ENCODE results near the gene DCTN5. TPM values are rescaled to one million over a fixed set of nuclear protein-coding genes. Genes with fewer than 3 reads are reported as not detected.
"Not testable (repeated sequence)": the region's sequence is repeated elsewhere in the genome, so short reads cannot be mapped to it uniquely, and the experiment has no call there.

Gene DCTN5
- total and polyA plus RNA-seq, 4 donors: 9.0 to 44.7 (median 29.1) TPM

DNA sequence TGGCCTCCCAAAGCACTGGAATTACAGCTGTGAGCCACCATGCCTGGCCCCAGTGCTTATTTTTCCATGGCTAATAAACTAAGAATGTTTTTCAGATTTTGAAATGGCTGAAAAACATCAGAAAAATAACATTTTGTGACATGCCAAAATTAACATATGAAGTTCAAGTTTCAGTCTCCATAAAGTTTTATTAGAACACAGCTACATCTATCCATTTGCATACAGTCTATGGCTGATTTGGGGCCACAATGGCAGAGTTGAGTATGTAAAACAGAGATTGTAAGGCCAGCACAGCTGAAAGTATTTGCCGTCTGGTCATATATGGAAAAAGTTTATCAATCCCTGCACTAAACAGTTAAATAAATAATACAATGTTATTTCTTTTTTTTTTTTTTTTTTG lies 31.3 kb upstream of the DCTN5 start:
- Histone ChIP-seq H3K36me3 (ENCODE audit: control insufficient read depth in 1 of 2, insufficient read depth in 2 of 2, low read length in 1 of 2) (no peaks in the 10 kb centered on the region), H3K4me3 (ENCODE audit: low read length in 2 of 2) (no peak overlapping the region), H3K4me1 (ENCODE audit: control insufficient read depth in 1 of 2, insufficient read depth in 2 of 2, low read length in 2 of 2) (no peaks in the 10 kb centered on the region), H3K9me3 (ENCODE audit: control insufficient read depth, low read length) (no peaks in the 10 kb centered on the region), H3K27me3 (ENCODE audit: control insufficient read depth in 1 of 2, insufficient read depth in 2 of 2, low read length in 1 of 2) (no peaks in the 10 kb centered on the region), H3K27ac (ENCODE audit: low read depth in 1 of 2, low read length in 2 of 2) (no peak overlapping the region)
- ATAC-seq (ENCODE audit: low FRiP score) (no peak), DNase-seq (no peak)
- intact Hi-C loops (cut with DNase I): no loop called here
- 95 to 100% methylated on average over 1 of the region's 1 CpG for WGBS, 2 donors

DNA sequence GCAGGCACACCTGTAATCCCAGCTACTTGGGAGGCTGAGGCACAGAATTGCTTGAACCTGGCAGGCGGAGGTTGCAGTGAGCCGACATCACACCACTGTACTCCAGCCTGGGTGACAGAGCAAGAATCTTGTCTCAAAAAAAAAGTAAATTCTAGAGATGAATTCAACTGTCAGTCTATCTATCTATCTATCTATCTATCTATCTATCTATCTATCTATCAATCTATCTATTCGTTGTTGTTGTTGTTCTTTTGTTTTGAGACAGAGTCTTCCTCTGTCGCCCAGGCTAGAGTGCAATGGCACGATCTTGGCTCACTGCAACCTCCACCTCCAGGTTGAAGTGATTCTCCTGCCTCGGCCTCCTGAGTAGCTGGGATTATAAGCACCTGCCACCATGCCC lies 30.4 kb upstream of the DCTN5 start:
- H3K4me3 ChIP-seq (ENCODE audit: low read length in 2 of 2); H3K9me3 ChIP-seq (ENCODE audit: control insufficient read depth, low read length); ATAC-seq (ENCODE audit: low FRiP score); H3K27me3 ChIP-seq (ENCODE audit: control insufficient read depth in 1 of 2, insufficient read depth in 2 of 2, low read length in 1 of 2); intact Hi-C loops (cut with DNase I); H3K36me3 ChIP-seq (ENCODE audit: control insufficient read depth in 1 of 2, insufficient read depth in 2 of 2, low read length in 1 of 2); H3K4me1 ChIP-seq (ENCODE audit: control insufficient read depth in 1 of 2, insufficient read depth in 2 of 2, low read length in 2 of 2); DNase-seq; H3K27ac ChIP-seq (ENCODE audit: low read depth in 1 of 2, low read length in 2 of 2): not testable (repeated sequence)
- 97 to 98% methylated on average over 6 of the region's 6 CpGs for WGBS, 2 donors

DNA sequence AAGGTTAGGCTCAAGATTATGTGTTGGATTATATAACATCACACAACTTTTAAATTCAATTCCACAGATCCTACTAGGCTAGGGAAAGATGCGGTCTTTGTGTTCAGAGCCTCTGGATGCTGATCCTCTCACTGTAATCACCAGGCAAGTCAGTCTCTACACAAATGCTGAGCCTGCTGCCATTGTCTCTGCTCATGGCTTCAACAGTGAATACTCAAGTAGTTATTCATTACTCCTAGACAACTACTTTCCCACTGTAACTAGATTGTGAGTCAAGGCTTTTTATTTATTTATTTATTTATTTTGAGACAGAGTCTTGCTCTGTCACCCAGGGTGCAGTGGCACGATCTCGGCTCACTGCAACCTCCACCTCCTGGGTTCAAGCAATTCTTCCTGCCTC lies 29.3 kb upstream of the DCTN5 start:
- Histone ChIP-seq H3K36me3 (ENCODE audit: control insufficient read depth in 1 of 2, insufficient read depth in 2 of 2, low read length in 1 of 2) (no peaks in the 10 kb centered on the region), H3K4me3 (ENCODE audit: low read length in 2 of 2) (no peak overlapping the region), H3K9me3 (ENCODE audit: control insufficient read depth, low read length) (no peaks in the 10 kb centered on the region), H3K27ac (ENCODE audit: low read depth in 1 of 2, low read length in 2 of 2) (no peak overlapping the region), H3K27me3 (ENCODE audit: control insufficient read depth in 1 of 2, insufficient read depth in 2 of 2, low read length in 1 of 2) (no peaks in the 10 kb centered on the region), H3K4me1 (ENCODE audit: control insufficient read depth in 1 of 2, insufficient read depth in 2 of 2, low read length in 2 of 2) (no peaks in the 10 kb centered on the region)
- no peak for ATAC-seq (ENCODE audit: low FRiP score)
- intact Hi-C loops (cut with DNase I): no loop called here
- 98 to 99% methylated on average over 3 of the region's 3 CpGs for WGBS, 2 donors
- DNase-seq: no peak

GRCh38 chr16:23615805-23616204 lies 25.5 kb upstream of the DCTN5 start:
- no peak for ATAC-seq (ENCODE audit: low FRiP score)

DNA sequence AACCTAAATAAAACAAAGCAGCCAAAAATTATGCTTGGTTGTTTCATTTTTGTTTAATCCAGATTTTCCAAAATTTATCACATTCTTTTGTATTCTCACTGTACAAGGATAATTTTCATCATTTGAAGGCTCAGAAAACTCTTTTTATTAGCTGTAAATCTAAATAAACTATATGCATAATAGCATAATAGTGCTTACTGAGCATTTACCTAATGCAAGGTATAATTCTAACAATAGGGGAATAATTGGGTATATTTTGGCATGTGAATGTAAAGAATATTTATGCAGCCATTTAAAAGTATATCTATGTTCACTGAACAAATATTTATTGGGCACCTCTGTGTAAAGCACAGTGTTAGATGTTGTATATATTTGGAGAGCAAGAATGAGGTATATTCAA lies 17.2 kb upstream of the DCTN5 start:
- intact Hi-C loops (cut with DNase I): no loop called here
- Histone ChIP-seq H3K27me3 (ENCODE audit: control insufficient read depth in 1 of 2, insufficient read depth in 2 of 2, low read length in 1 of 2) (no peaks in the 10 kb centered on the region), H3K4me1 (ENCODE audit: control insufficient read depth in 1 of 2, insufficient read depth in 2 of 2, low read length in 2 of 2) (no peaks in the 10 kb centered on the region), H3K27ac (ENCODE audit: low read depth in 1 of 2, low read length in 2 of 2) (no peak overlapping the region), H3K4me3 (ENCODE audit: low read length in 2 of 2) (no peak overlapping the region), H3K36me3 (ENCODE audit: control insufficient read depth in 1 of 2, insufficient read depth in 2 of 2, low read length in 1 of 2) (peaks cover 2 to 6% of the 10 kb centered on the region in 2 donors), H3K9me3 (ENCODE audit: control insufficient read depth, low read length) (no peaks in the 10 kb centered on the region)
- ATAC-seq (ENCODE audit: low FRiP score): no peak
- no peak for DNase-seq

More at GRCh38 chr16:23615805-23616204, 25.5 kb upstream of the DCTN5 start:
- WGBS, 2 donors: 95 to 96% methylated on average over 9 of the region's 9 CpGs
- Histone ChIP-seq H3K4me1 (ENCODE audit: control insufficient read depth in 1 of 2, insufficient read depth in 2 of 2, low read length in 2 of 2) (no peaks in the 10 kb centered on the region), H3K4me3 (ENCODE audit: low read length in 2 of 2) (no peak overlapping the region), H3K9me3 (ENCODE audit: control insufficient read depth, low read length) (no peaks in the 10 kb centered on the region), H3K27ac (ENCODE audit: low read depth in 1 of 2, low read length in 2 of 2) (no peak overlapping the region), H3K36me3 (ENCODE audit: control insufficient read depth in 1 of 2, insufficient read depth in 2 of 2, low read length in 1 of 2) (peaks cover 2% of the 10 kb centered on the region in 2 donors), H3K27me3 (ENCODE audit: control insufficient read depth in 1 of 2, insufficient read depth in 2 of 2, low read length in 1 of 2) (no peaks in the 10 kb centered on the region)
- intact Hi-C loops (cut with DNase I): no loop called here
- DNase-seq: no peak

GRCh38 chr16:23629516-23629915 lies 11.8 kb upstream of the DCTN5 start:
- Histone ChIP-seq H3K27me3 (ENCODE audit: control insufficient read depth in 1 of 2, insufficient read depth in 2 of 2, low read length in 1 of 2) (no peaks in the 10 kb centered on the region), H3K9me3 (ENCODE audit: control insufficient read depth, low read length) (no peaks in the 10 kb centered on the region), H3K4me1 (ENCODE audit: control insufficient read depth in 1 of 2, insufficient read depth in 2 of 2, low read length in 2 of 2) (no peaks in the 10 kb centered on the region), H3K36me3 (ENCODE audit: control insufficient read depth in 1 of 2, insufficient read depth in 2 of 2, low read length in 1 of 2) (peaks cover 0 to 2% of the 10 kb centered on the region in 2 donors), H3K4me3 (ENCODE audit: low read length in 2 of 2) (no peak overlapping the region), H3K27ac (ENCODE audit: low read depth in 1 of 2, low read length in 2 of 2) (no peak overlapping the region)
- DNase-seq (no peak), ATAC-seq (ENCODE audit: low FRiP score) (no peak)
- intact Hi-C loops (cut with DNase I): no loop called here
- 91 to 94% methylated on average over 8 of the region's 8 CpGs for WGBS, 2 donors

DNA sequence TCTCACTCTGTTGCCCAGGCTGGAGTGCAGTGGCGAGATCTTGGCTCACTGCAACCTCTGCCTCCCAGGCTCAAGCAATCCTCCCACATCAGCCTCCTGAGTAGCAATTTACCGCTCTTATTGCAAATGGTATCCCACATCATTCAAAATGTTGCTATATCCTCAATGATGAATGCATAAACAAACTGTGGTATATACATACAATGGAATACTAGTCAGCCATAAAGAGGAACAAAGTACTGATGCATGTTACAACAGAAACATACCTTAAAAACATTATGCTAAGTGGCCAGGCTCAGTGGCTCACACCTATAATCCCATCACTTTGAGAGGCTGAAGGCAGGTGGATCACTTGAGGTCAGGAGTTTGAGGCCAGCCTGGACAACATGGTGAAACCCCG lies 9.4 kb upstream of the DCTN5 start:
- H3K27me3 ChIP-seq (ENCODE audit: control insufficient read depth in 1 of 2, insufficient read depth in 2 of 2, low read length in 1 of 2); DNase-seq; intact Hi-C loops (cut with DNase I); ATAC-seq (ENCODE audit: low FRiP score); H3K4me1 ChIP-seq (ENCODE audit: control insufficient read depth in 1 of 2, insufficient read depth in 2 of 2, low read length in 2 of 2); H3K9me3 ChIP-seq (ENCODE audit: control insufficient read depth, low read length); H3K4me3 ChIP-seq (ENCODE audit: low read length in 2 of 2); H3K27ac ChIP-seq (ENCODE audit: low read depth in 1 of 2, low read length in 2 of 2); H3K36me3 ChIP-seq (ENCODE audit: control insufficient read depth in 1 of 2, insufficient read depth in 2 of 2, low read length in 1 of 2): not testable (repeated sequence)
- WGBS, 2 donors: 99% methylated on average over 3 of the region's 3 CpGs

DNA sequence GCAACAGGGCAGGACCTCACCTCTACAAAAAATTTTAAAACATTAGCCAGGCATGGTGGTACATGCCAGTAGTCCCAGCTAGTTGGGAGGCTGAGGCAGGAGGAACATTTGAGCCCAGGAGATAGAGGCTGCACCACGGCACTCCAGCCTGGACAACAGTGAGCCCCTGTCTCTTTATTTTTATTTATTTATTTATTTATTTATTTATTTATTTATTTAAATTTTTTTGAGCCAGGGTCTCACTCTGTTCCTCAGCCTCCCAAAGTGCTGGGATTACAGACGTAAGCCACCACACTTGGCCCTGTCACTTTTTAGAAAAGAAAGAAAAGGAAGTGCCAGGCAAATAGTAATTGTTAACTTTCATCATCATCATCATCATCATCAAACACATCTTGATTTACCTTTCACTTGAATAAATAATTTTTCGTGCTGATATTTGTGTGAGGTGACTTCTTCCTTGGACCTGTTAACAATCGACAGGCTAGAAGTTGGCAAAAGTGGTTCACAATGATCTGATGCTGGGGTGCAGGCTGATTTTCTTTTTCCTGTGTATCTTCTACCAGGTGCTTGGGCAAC lies 6.7 kb upstream of the DCTN5 start:
- WGBS, 2 donors: 94 to 95% methylated on average over 4 of the region's 4 CpGs
- Histone ChIP-seq H3K4me1 (ENCODE audit: control insufficient read depth in 1 of 2, insufficient read depth in 2 of 2, low read length in 2 of 2) (no peaks in the 10 kb centered on the region), H3K27ac (ENCODE audit: low read depth in 1 of 2, low read length in 2 of 2) (no peak overlapping the region), H3K9me3 (ENCODE audit: control insufficient read depth, low read length) (no peaks in the 10 kb centered on the region), H3K36me3 (ENCODE audit: control insufficient read depth in 1 of 2, insufficient read depth in 2 of 2, low read length in 1 of 2) (no peaks in the 10 kb centered on the region), H3K27me3 (ENCODE audit: control insufficient read depth in 1 of 2, insufficient read depth in 2 of 2, low read length in 1 of 2) (no peaks in the 10 kb centered on the region), H3K4me3 (ENCODE audit: low read length in 2 of 2) (no peak overlapping the region)
- intact Hi-C loops (cut with DNase I): no loop called here
- DNase-seq: no peak
- ATAC-seq (ENCODE audit: low FRiP score): no peak

GRCh38 chr16:23635958-23636357 lies 5.3 kb upstream of the DCTN5 start:
- H3K4me3 ChIP-seq (ENCODE audit: low read length in 2 of 2): no peak overlapping the region

More at GRCh38 chr16:23635958-23636357, 5.3 kb upstream of the DCTN5 start:
- DNase-seq (no peak), ATAC-seq (ENCODE audit: low FRiP score) (no peak)
- H3K27me3 ChIP-seq (ENCODE audit: control insufficient read depth in 1 of 2, insufficient read depth in 2 of 2, low read length in 1 of 2): no peaks in the 10 kb centered on the region
- H3K27ac ChIP-seq (ENCODE audit: low read depth in 1 of 2, low read length in 2 of 2): no peak overlapping the region
- H3K9me3 ChIP-seq (ENCODE audit: control insufficient read depth, low read length): no peaks in the 10 kb centered on the region
- H3K36me3 ChIP-seq (ENCODE audit: control insufficient read depth in 1 of 2, insufficient read depth in 2 of 2, low read length in 1 of 2): no peaks in the 10 kb centered on the region
- intact Hi-C loops (cut with DNase I): no loop called here
- peaks cover 0 to 2% of the 10 kb centered on the region in 2 donors for H3K4me1 ChIP-seq (ENCODE audit: control insufficient read depth in 1 of 2, insufficient read depth in 2 of 2, low read length in 2 of 2)
